IgD-negative memory B cell (primary cell): ENCODE results near the gene CEP55. TPM values are rescaled to one million over a fixed set of nuclear protein-coding genes. Genes with fewer than 3 reads are reported as not detected.
A peak's percentile ranks its signal among the peaks of the same experiment; 100 is the strongest.

Experiments
- H3K27ac Mint-ChIP-seq, 3 donors: one replicate each; pipeline ENCODE4 v1.8.0; 2020 to 2022; ENCODE audit warnings: mild to moderate bottlenecking in 3 of 3, mixed read lengths in 3 of 3, moderate library complexity in 1 of 3
- H3K27me3 Mint-ChIP-seq: one replicate; pipeline ENCODE4 v1.8.0; 2021; ENCODE audit warnings: mixed read lengths
- H3K36me3 Mint-ChIP-seq: one replicate; pipeline ENCODE4 v1.8.0; 2020; ENCODE audit warnings: mild to moderate bottlenecking, mixed read lengths
- H3K4me1 Mint-ChIP-seq, 3 donors: one replicate each; pipeline ENCODE4 v1.8.0; 2020 to 2022; ENCODE audit warnings: mixed read lengths in 3 of 3, mild to moderate bottlenecking in 1 of 3
- H3K4me3 Mint-ChIP-seq, 4 donors: one replicate each; pipeline ENCODE4 v1.8.0; 2020 to 2022; ENCODE audit warnings: mild to moderate bottlenecking in 4 of 4, mixed read lengths in 4 of 4, moderate library complexity in 3 of 4
- H3K9me3 Mint-ChIP-seq, 3 donors: one replicate each; pipeline ENCODE4 v1.8.0; 2020 to 2021; ENCODE audit warnings: mixed read lengths in 3 of 3, mild to moderate bottlenecking in 1 of 3
- polyA plus RNA-seq: library from polyadenylated mRNA; unstranded; fragments of 300-500 nt; fragmentation: Illumina TruSeq; gene quantifications from one replicate; pipeline ENCODE4 v1.2.3, GENCODE V29; 2021

The CEP55 gene
- polyA plus RNA-seq, 1 donor from 2014 or later: 0.53 TPM

DNA sequence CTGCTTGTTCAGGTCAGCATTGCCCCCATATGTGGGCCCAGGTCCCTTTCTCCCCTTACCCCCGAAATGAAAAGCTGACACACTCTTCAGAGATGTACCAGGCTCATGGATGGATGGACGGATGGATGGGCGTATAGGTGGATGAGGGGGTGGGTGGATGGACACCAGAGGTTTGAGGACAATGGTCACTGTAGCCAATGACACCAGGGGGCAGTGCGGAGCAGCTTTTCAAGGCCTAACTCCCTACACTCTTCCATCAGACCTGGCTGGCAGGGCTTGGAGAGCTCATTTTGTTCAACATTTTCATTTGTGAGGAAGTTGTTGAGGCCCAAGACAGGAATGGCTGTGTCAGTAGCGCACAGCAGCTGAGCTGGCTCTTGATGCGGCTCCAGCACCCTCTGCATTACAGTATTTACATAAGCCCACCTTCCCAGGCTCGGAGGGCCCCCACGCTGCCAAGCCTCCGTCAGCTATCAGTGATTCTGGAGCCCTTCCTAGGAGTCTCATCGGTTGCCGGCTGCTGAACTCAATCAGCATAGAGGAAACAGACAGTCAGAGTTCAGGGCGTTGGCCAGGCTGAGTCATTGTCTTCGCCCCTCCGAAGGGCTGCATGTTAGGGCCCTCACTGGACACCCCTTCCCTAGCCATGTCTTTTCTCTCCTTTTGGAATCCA, 58.5 kb downstream of the CEP55 start:
- Mint-ChIP-seq H3K9me3 (peaks cover 0 to 2% (median 0%) of the 10 kb centered on the region in 3 donors), H3K4me3 (no peak overlapping the region), H3K4me1 (no peaks in the 10 kb centered on the region), H3K36me3 (no peaks in the 10 kb centered on the region), H3K27ac (no peak overlapping the region), H3K27me3 (peaks cover 5% of the 10 kb centered on the region)

- no peaks in the 10 kb centered on the region for H3K4me1 Mint-ChIP-seq
- peaks cover 5% of the 10 kb centered on the region for H3K27me3 Mint-ChIP-seq
- no peak overlapping the region for H3K4me3 Mint-ChIP-seq
- H3K36me3 Mint-ChIP-seq: no peaks in the 10 kb centered on the region
- H3K27ac Mint-ChIP-seq: no peak overlapping the region
- H3K9me3 Mint-ChIP-seq: peaks cover 0 to 2% (median 0%) of the 10 kb centered on the region in 3 donors
Observed at GRCh38 chr10:93559490-93559889, 63.1 kb downstream of the CEP55 start.

DNA sequence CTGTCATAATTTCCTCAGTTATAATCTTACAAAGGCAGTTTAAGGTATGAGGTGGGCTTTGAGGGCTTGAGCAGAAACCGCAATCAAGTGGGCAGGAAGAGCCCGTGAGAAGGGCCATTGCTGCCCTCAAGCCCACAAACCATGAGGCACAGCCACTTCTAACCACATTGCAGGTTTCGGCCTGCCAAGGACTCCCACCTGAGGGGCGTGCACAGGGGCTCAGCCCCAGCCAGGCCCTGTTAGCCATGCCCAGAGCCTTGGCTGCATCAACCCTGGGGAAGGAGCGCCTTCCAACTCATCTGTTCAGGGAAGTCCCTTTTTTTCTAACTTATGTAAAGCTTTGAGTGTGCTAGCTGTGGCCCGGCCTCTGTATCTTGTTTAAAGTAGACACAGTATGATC, 64.1 kb downstream of the CEP55 start:
- Mint-ChIP-seq H3K27me3 (peaks cover 8% of the 10 kb centered on the region), H3K4me1 (no peaks in the 10 kb centered on the region), H3K36me3 (no peaks in the 10 kb centered on the region)

DNA sequence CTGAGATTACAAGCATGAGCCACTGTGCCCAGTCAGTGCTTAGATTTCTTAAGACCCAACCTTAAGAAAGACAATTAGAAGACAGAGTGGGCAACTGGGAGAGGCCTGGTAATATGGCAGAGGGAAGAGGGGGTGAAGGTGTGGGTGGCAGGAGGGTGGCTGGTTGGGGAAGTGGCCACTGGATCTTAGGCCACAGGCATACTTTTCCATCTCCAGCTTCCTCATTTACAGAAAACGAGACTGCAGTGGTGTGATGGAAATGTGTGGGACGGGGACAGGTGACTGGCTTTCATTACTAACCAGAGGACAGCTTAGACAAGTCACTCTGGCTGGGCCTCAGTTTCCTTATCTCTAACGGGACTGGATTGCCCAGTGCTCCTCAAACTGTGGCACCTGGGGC, 69.0 kb downstream of the CEP55 start:
- Mint-ChIP-seq H3K36me3 (no peaks in the 10 kb centered on the region), H3K27me3 (peaks cover 38% of the 10 kb centered on the region), H3K27ac (no peak overlapping the region), H3K4me1 (peaks cover 0 to 6% (median 0%) of the 10 kb centered on the region in 3 donors), H3K9me3 (peaks cover 0 to 2% (median 0%) of the 10 kb centered on the region in 3 donors), H3K4me3 (no peak overlapping the region)

More for the DNA sequence above, 64.1 kb downstream of the CEP55 start:
- no peak overlapping the region for H3K4me3 Mint-ChIP-seq
- no peak overlapping the region for H3K27ac Mint-ChIP-seq
- peaks cover 0 to 4% (median 0%) of the 10 kb centered on the region in 3 donors for H3K9me3 Mint-ChIP-seq

- Mint-ChIP-seq H3K36me3 (no peaks in the 10 kb centered on the region), H3K27ac (no peak within 1 kb of the TSS), H3K4me1 (peaks cover 0 to 6% (median 3%) of the 10 kb centered on the region in 3 donors), H3K4me3 (peak within 1 kb of the TSS in 1 of 4 donors; percentile 22), H3K9me3 (peaks cover 0 to 2% (median 0%) of the 10 kb centered on the region in 3 donors), H3K27me3 (peaks cover 43% of the 10 kb centered on the region)
Observed at GRCh38 chr10:93566435-93567276, 70.2 kb downstream of the CEP55 start, which contains the start of gene FFAR4. FFAR4 (plus strand) TSS chr10:93566665; CDS start chr10:93566721, 56 bp downstream.

DNA sequence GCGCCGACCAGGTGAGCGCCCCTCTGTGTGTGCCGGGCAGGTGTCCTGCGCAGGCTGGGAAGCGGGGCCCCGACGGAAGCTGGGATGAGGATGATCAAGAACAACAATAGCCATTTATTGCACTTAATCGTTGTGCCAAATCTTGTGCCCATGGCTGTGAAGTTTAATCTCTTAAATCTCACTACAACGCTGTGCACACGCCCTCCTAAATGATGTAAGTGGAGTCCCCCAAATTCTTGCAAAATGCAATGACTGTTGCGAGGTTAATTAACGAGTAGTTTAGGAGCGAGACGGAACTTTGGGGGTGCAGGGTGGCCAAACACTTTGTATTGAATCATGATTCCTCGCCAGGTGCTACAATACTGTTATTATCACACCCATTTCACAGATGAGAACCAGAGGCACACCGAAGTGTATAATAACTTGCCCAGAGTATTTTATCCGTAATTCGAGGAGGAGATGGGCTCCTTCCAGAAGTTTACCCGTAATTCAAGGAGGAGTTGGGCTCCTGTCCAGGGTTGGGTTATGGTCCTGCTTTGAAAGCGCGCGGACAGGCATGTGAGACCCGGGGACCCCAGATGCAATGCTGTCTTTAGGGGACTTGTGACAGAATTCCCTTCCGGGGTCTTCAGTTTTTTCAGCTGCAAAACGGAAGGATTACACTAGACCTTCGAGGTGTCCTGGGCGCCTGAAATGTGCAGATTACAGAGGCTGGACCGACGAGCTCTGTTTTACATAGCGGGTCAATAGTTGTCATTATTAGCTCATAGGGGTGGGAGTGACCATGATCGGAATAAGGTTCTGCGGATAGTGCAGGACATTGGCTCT, 71.1 kb downstream of the CEP55 start:
- H3K4me3 Mint-ChIP-seq: peak overlapping the region in 1 of 4 donors; percentile 32

DNA sequence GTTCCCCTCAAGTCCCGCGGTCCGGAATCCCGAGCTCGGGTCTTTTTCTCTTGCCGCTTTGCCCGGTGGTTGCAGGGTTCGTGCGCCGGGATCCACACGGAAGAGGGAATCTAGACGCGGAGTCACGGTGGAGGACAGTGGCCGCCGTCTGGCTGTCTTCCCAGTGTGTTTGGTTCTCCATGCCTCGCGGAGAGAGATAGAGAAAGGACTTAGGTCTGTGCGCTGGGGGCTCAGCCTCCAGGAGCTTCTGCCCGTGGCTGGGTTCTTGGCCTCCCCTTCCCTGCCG, 71.6 kb downstream of the CEP55 start:
- peaks cover 47% of the 10 kb centered on the region for H3K27me3 Mint-ChIP-seq
- H3K27ac Mint-ChIP-seq: no peak overlapping the region
- H3K4me1 Mint-ChIP-seq: peaks cover 0 to 6% (median 4%) of the 10 kb centered on the region in 3 donors
- no peaks in the 10 kb centered on the region for H3K36me3 Mint-ChIP-seq
- no peak overlapping the region for H3K4me3 Mint-ChIP-seq
- H3K9me3 Mint-ChIP-seq: peaks cover 0 to 2% (median 0%) of the 10 kb centered on the region in 3 donors

More for the DNA sequence above, 71.1 kb downstream of the CEP55 start:
- Mint-ChIP-seq H3K36me3 (no peaks in the 10 kb centered on the region), H3K27me3 (peaks cover 47% of the 10 kb centered on the region), H3K9me3 (peaks cover 0 to 2% (median 0%) of the 10 kb centered on the region in 3 donors), H3K27ac (no peak overlapping the region), H3K4me1 (peaks cover 0 to 6% (median 4%) of the 10 kb centered on the region in 3 donors)

DNA sequence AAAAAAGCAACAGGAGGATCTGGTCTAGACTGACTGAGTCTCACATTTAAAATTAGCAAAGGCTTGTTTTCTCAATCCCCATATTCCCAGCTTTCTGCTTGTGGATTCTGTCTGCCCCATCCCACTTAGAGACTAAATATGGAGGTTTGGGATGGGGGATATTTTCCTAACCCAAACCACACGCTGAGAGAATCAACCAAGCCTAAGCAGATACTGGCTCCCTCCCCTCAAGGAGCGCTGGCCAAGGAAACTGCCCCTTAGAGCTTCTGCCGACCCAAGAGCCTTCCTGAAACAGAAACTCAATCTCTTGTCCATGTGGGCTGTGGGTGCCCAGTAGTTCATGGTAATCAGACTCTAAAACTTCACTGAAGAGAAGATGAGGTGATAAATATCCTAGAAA, 74.0 kb downstream of the CEP55 start:
- H3K27me3 Mint-ChIP-seq: peaks cover 45% of the 10 kb centered on the region

GRCh38 chr10:93572606-93573005, 76.2 kb downstream of the CEP55 start:
- H3K36me3 Mint-ChIP-seq: no peaks in the 10 kb centered on the region
- H3K4me1 Mint-ChIP-seq: peaks cover 1 to 4% (median 3%) of the 10 kb centered on the region in 3 donors
- no peaks in the 10 kb centered on the region for H3K9me3 Mint-ChIP-seq
- no peak overlapping the region for H3K27ac Mint-ChIP-seq
- H3K27me3 Mint-ChIP-seq: peaks cover 29% of the 10 kb centered on the region
- H3K4me3 Mint-ChIP-seq: no peak overlapping the region

More for the DNA sequence above, 74.0 kb downstream of the CEP55 start:
- Mint-ChIP-seq H3K9me3 (no peaks in the 10 kb centered on the region), H3K27ac (peak overlapping the region in 1 of 3 donors; percentile 90), H3K4me3 (no peak overlapping the region), H3K4me1 (peaks cover 3 to 7% (median 4%) of the 10 kb centered on the region in 3 donors), H3K36me3 (no peaks in the 10 kb centered on the region)

DNA sequence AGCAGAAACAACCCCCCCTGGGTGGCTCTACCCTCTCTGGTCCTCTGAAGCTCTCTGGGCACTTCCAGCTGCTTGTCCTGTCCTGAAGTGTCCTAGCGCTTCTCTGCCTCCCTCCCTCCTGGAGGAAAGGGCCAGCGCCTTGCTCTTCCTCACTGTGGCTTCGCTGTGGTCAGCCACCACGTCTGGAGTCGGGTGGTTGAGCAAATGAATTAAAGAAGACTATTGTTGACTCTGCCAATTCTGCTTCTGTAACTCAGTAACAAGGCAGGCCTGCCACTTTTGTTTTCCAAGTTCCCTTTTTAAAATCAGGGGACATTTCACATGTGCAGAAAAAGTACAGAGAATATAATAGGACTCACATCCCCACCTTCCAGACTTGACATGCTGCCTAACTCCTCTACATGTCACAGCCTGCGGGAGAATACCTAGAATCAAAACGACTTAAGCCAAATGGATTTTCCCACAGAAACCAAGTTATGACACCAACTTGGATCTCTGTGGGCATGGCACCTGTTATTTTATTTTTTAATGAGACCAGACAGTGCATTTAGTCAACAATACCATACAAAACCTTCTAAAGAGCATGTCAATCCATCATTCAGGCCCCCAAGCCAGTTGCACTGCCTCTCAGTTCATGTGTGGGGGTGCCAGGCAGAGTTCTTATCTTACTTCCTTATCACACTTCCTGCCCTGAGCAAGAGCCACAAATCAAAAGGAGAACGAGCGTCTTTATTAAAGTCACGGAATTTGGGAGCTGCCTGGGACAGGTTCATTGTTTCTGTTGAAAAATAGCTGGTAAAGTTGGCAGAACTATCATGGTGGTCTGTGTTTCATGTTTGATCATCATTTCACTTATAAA, 76.9 kb downstream of the CEP55 start:
- H3K27me3 Mint-ChIP-seq: peaks cover 22% of the 10 kb centered on the region

DNA sequence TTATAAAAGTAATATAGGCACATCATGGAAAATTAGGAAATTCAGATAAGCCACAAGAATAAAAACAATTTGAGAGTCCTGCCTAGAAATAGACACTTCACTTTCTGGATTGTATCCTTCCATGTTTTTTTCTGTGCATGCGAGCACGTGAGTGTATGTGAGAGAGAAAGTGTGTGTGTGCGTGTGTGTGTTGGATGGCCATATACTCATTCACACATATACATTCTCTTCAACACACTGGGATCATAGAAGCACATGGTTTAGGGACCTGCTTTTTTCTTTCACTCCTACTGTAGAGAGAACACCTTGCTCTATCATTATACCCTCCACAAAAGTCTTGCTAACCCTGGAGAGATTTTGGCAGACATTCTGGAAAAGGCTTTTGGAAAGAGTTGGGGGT, 77.5 kb downstream of the CEP55 start:
- H3K36me3 Mint-ChIP-seq: no peaks in the 10 kb centered on the region
- peaks cover 20% of the 10 kb centered on the region for H3K27me3 Mint-ChIP-seq
- no peak overlapping the region for H3K27ac Mint-ChIP-seq
- peaks cover 0 to 1% (median 0%) of the 10 kb centered on the region in 3 donors for H3K9me3 Mint-ChIP-seq
- peaks cover 1 to 4% (median 3%) of the 10 kb centered on the region in 3 donors for H3K4me1 Mint-ChIP-seq
- no peak overlapping the region for H3K4me3 Mint-ChIP-seq

More for the DNA sequence above, 76.9 kb downstream of the CEP55 start:
- Mint-ChIP-seq H3K27ac (no peak overlapping the region), H3K4me3 (no peak overlapping the region), H3K36me3 (no peaks in the 10 kb centered on the region), H3K4me1 (peaks cover 1 to 4% (median 3%) of the 10 kb centered on the region in 3 donors), H3K9me3 (peaks cover 0 to 1% (median 0%) of the 10 kb centered on the region in 3 donors)

DNA sequence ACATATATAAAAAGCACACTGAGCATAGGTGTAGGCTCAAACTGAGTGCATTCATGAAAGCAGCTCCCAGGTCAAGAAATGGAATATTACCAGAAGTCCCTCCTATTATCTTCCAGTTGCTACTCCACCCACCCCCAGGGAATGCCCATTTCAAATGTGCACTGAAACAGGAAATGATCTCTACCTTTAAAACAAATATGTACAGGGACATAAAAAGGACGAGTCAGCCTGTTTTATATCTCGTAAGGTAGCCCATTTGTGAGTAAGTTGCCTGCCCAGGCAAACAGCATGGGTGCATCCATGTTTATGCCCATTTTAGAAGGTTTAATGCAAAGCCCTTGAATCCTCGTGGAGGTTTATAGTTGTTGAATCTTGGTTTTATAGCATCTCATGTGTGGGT, 80.5 kb downstream of the CEP55 start:
- H3K36me3 Mint-ChIP-seq: no peaks in the 10 kb centered on the region
- peaks cover 3 to 12% (median 11%) of the 10 kb centered on the region in 3 donors for H3K9me3 Mint-ChIP-seq
- H3K4me1 Mint-ChIP-seq: peaks cover 0 to 3% (median 1%) of the 10 kb centered on the region in 3 donors
- H3K4me3 Mint-ChIP-seq: no peak overlapping the region
- H3K27ac Mint-ChIP-seq: no peak overlapping the region
- peaks cover 13% of the 10 kb centered on the region for H3K27me3 Mint-ChIP-seq

DNA sequence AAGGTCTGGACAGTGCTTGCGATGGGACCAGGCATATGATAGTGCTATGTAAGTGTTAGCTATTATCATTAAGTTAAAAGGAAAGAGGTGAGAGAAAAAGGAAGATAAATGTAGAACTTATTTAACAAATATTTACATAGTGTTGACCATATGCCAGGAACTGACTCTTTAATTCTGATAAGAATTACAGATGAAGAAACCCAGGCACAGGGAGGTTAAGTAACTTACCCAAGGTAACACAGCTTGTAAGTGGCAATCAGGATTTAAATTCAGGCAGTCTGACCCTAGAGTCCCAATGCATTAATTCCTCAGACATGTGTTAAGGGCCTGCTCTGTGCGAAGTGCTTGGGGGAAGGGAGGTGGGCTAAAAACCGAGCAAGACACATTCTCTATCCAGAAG, 81.2 kb downstream of the CEP55 start:
- no peaks in the 10 kb centered on the region for H3K36me3 Mint-ChIP-seq
- peaks cover 3 to 12% (median 11%) of the 10 kb centered on the region in 3 donors for H3K9me3 Mint-ChIP-seq

More for the DNA sequence above, 81.2 kb downstream of the CEP55 start:
- Mint-ChIP-seq H3K4me3 (no peak overlapping the region), H3K27ac (no peak overlapping the region), H3K4me1 (peaks cover 0 to 3% (median 1%) of the 10 kb centered on the region in 3 donors), H3K27me3 (peaks cover 9% of the 10 kb centered on the region)
